Activated CD8-positive, alpha-beta memory T cell treated with anti-CD3 and anti-CD28 coated beads for 36 hours (primary cell): ENCODE measurements around the gene DHRSX. TPM values are rescaled to one million over a fixed set of nuclear protein-coding genes. Genes with fewer than 3 reads are reported as not detected.
"Not testable (repeated sequence)": the region's sequence is repeated elsewhere in the genome, so short reads cannot be mapped to it uniquely, and the experiment has no call there.

Source experiments
- CTCF ChIA-PET: fragments of 350-600 bp; sonication (Branson Sonifier 250); formaldehyde crosslinking; loops from one replicate; lab custom pipeline; 2021; ENCODE audit warnings: antibody characterized with exemption; lab: Charles Lee
- POLR2A ChIA-PET: fragments of 350-600 bp; sonication (Branson Sonifier 250); formaldehyde crosslinking; loops from one replicate; lab custom pipeline; 2021; ENCODE audit warnings: antibody characterized with exemption; lab: Charles Lee
- total RNA-seq, 2 experiments: library from RNA; stranded (reverse); gene quantifications; one replicate each; pipeline ENCODE4 v1.2.3, GENCODE V29; 2021

DHRSX gene
- total RNA-seq, 2 experiments from 2014 or later, result 27.8 to 29.2 TPM

- CTCF ChIA-PET, result no interaction called here
- POLR2A ChIA-PET, result no interaction called here
Observed at GRCh38 chrX:2462074-2462473, 38.7 kb downstream of the DHRSX start.

- ChIA-PET POLR2A (no interaction called here), CTCF (no interaction called here)
Observed at GRCh38 chrX:2461711-2462016, 39.1 kb downstream of the DHRSX start.

- POLR2A ChIA-PET, CTCF ChIA-PET: not testable (repeated sequence)
Observed at GRCh38 chrX:2460821-2461710, 39.7 kb downstream of the DHRSX start.

- POLR2A ChIA-PET, CTCF ChIA-PET: not testable (repeated sequence)
Observed at GRCh38 chrX:2460048-2460447, 40.7 kb downstream of the DHRSX start.

- CTCF ChIA-PET, result no interaction called here
- POLR2A ChIA-PET, result no interaction called here
Observed at GRCh38 chrX:2458309-2458708, 42.5 kb downstream of the DHRSX start.

GRCh38 chrX:2457289-2458133 lies 43.3 kb downstream of the DHRSX start:
- POLR2A ChIA-PET, result no interaction called here
- CTCF ChIA-PET, result no interaction called here

GRCh38 chrX:2456091-2456490 lies 44.7 kb downstream of the DHRSX start:
- POLR2A ChIA-PET, CTCF ChIA-PET: not testable (repeated sequence)

GRCh38 chrX:2454620-2455019 lies 46.2 kb downstream of the DHRSX start:
- CTCF ChIA-PET, result not testable (repeated sequence)

GRCh38 chrX:2452799-2453198 lies 48.0 kb downstream of the DHRSX start:
- ChIA-PET POLR2A (no interaction called here), CTCF (no interaction called here)

More at GRCh38 chrX:2454620-2455019, 46.2 kb downstream of the DHRSX start:
- POLR2A ChIA-PET, result not testable (repeated sequence)

GRCh38 chrX:2452317-2452784 lies 48.4 kb downstream of the DHRSX start:
- POLR2A ChIA-PET, result no interaction called here
- CTCF ChIA-PET, result no interaction called here

GRCh38 chrX:2451501-2452316 lies 49.1 kb downstream of the DHRSX start:
- ChIA-PET POLR2A (no interaction called here), CTCF (no interaction called here)

GRCh38 chrX:2450681-2451080 lies 50.1 kb downstream of the DHRSX start:
- CTCF ChIA-PET, result no interaction called here
- POLR2A ChIA-PET, result no interaction called here

- CTCF ChIA-PET, result no interaction called here
- POLR2A ChIA-PET, result no interaction called here
Observed at GRCh38 chrX:2449135-2449886, 51.5 kb downstream of the DHRSX start.

- ChIA-PET CTCF (no interaction called here), POLR2A (no interaction called here)
Observed at GRCh38 chrX:2447484-2447883, 53.3 kb downstream of the DHRSX start.

- POLR2A ChIA-PET, result no interaction called here
- CTCF ChIA-PET, result no interaction called here
Observed at GRCh38 chrX:2446815-2447214, 54.0 kb downstream of the DHRSX start.

GRCh38 chrX:2445662-2446623 lies 54.8 kb downstream of the DHRSX start:
- ChIA-PET CTCF (no interaction called here), POLR2A (no interaction called here)

- CTCF ChIA-PET, result no interaction called here
- POLR2A ChIA-PET, result no interaction called here
Observed at GRCh38 chrX:2442694-2443093, 58.1 kb downstream of the DHRSX start.

GRCh38 chrX:2441466-2441865 lies 59.3 kb downstream of the DHRSX start:
- ChIA-PET POLR2A (no interaction called here), CTCF (no interaction called here)
